Panc1 (cell line): ENCODE results near the gene CD151. TPM values are rescaled to one million over a fixed set of nuclear protein-coding genes. Genes with fewer than 3 reads are reported as not detected.

Source experiments
- ATAC-seq: fragments of 200-7000 bp; cut with Tn5 transposase; 2 replicates; pipeline ENCODE4 v1.9.1; 2020; ENCODE audit warnings: mild to moderate bottlenecking, moderate library complexity
- BruUV-seq: library from RNA; stranded (reverse); fragments of 400-500 nt; replicated peaks from 2 replicates; lab custom pipeline; 2021; lab: Mats Ljungman, UMichigan
- CTCF ChIA-PET: fragments of 300-600 bp; sonication (Branson Sonifier 250); formaldehyde crosslinking; loops from one replicate; lab custom pipeline; 2022; ENCODE audit warnings: antibody characterized with exemption; lab: Charles Lee
- POLR2A ChIA-PET: fragments of 300-600 bp; sonication (Branson Sonifier 250); formaldehyde crosslinking; loops from one replicate; lab custom pipeline; 2022; ENCODE audit warnings: antibody characterized with exemption; lab: Charles Lee
- DNase-seq: peaks from one replicate; pipeline ENCODE4 v3.0.0-alpha.2; 2010; ENCODE audit warnings: low read depth, low spot score
- H3K27ac ChIP-seq: 2 replicates; pipeline ENCODE4 v1.5.1; 2011; ENCODE audit warnings: mild to moderate bottlenecking, low read length, inconsistent platforms
- H3K27me3 ChIP-seq: fragments of 200-500 bp; sonication (Bioruptor generic); 2 replicates; pipeline ENCODE4 v1.6.0; 2014; ENCODE audit warnings: low read length, inconsistent platforms; ENCODE audit not compliant: control insufficient read depth, insufficient read depth
- H3K36me3 ChIP-seq: fragments of 200-500 bp; sonication (Bioruptor generic); 2 replicates; pipeline ENCODE4 v1.5.1; 2014; ENCODE audit warnings: inconsistent platforms, mild to moderate bottlenecking, low read length, moderate library complexity; ENCODE audit not compliant: control insufficient read depth, insufficient read depth
- H3K4me1 ChIP-seq: 2 replicates; pipeline ENCODE4 v1.5.1; 2011; ENCODE audit warnings: inconsistent platforms, mild to moderate bottlenecking, low read length, moderate library complexity; ENCODE audit not compliant: control insufficient read depth, insufficient read depth
- H3K4me3 ChIP-seq, 2 experiments: 2 replicates each; pipeline ENCODE4 v1.5.1; 2011 to 2012; ENCODE audit warnings: low read depth in 2 of 2, low read length in 2 of 2, mild to moderate bottlenecking in 2 of 2, inconsistent platforms in 1 of 2, moderate library complexity in 1 of 2
- H3K9me3 ChIP-seq: fragments of 200-500 bp; sonication (Bioruptor generic); 2 replicates; pipeline ENCODE4 v1.5.1; 2014; ENCODE audit warnings: low read depth, mild to moderate bottlenecking, inconsistent platforms, low read length, moderate library complexity; ENCODE audit not compliant: control insufficient read depth, insufficient read depth
- POLR2AphosphoS5 ChIP-seq: IDR thresholded peaks from 2 replicates; pipeline ENCODE4 v1.6.1; 2012; ENCODE audit warnings: mild to moderate bottlenecking, low read depth, low read length, moderate library complexity
- SIN3A ChIP-seq: IDR thresholded peaks from 2 replicates; pipeline ENCODE4 v1.6.1; 2012; ENCODE audit warnings: low read depth, mild to moderate bottlenecking, low read length, moderate library complexity, borderline replicate concordance; ENCODE audit not compliant: insufficient read depth
- TCF7L2 ChIP-seq: IDR thresholded peaks from 2 replicates; pipeline ENCODE4 v1.6.1; 2011; ENCODE audit warnings: mild to moderate bottlenecking, low read depth, low read length, inconsistent platforms
- in situ Hi-C: cut with HindIII; loops from 2 replicates; pipeline ENCODE4 v1.10.0; 2016; ENCODE audit warnings: low sequenced_read_pairs, low pct_unique_long_range_greater_than_20kb
- intact Hi-C: fragments of 100-400 bp; cut with micrococcal nuclease; formaldehyde crosslinking; loops from one replicate; pipeline ENCODE4 v1.10.0; 2022; ENCODE audit not compliant: unreplicated experiment
- total RNA-seq: library from RNA; stranded (reverse); gene quantifications from one replicate; pipeline ENCODE4 v1.2.1, GENCODE V29; 2021; ENCODE audit not compliant: unreplicated experiment
- TF ChIP-seq, protein P1 (sequence below), 2 experiments: IDR thresholded peaks; 2 replicates each; pipeline ENCODE4 v1.6.1; 2011 to 2012; ENCODE audit warnings: low read depth in 2 of 2, control low read depth in 1 of 2, low read length in 1 of 2, mild to moderate bottlenecking in 1 of 2, moderate library complexity in 1 of 2; ENCODE audit not compliant: insufficient read depth in 1 of 2
- TF ChIP-seq, protein P2 (sequence below): fragments of 450-650 bp; IDR thresholded peaks from 2 replicates; pipeline ENCODE4 v1.5.1; 2017; ENCODE audit warnings: mild to moderate bottlenecking

The CD151 gene
- total RNA-seq, 1 experiment from 2014 or later, result 680 TPM

- ChIA-PET POLR2A (no interaction called here), CTCF (no interaction called here)
- no TSS peak for BruUV-seq
- H3K27me3 ChIP-seq, result no peaks in the 10 kb centered on the region
- DNase-seq (no peak), ATAC-seq (no peak)
- H3K4me3 ChIP-seq, result no peak overlapping the region
- intact Hi-C loops (no loop called here), in situ Hi-C loops (no loop called here)
- no peaks in the 10 kb centered on the region for H3K9me3 ChIP-seq
- TF ChIP-seq, protein P1, sequence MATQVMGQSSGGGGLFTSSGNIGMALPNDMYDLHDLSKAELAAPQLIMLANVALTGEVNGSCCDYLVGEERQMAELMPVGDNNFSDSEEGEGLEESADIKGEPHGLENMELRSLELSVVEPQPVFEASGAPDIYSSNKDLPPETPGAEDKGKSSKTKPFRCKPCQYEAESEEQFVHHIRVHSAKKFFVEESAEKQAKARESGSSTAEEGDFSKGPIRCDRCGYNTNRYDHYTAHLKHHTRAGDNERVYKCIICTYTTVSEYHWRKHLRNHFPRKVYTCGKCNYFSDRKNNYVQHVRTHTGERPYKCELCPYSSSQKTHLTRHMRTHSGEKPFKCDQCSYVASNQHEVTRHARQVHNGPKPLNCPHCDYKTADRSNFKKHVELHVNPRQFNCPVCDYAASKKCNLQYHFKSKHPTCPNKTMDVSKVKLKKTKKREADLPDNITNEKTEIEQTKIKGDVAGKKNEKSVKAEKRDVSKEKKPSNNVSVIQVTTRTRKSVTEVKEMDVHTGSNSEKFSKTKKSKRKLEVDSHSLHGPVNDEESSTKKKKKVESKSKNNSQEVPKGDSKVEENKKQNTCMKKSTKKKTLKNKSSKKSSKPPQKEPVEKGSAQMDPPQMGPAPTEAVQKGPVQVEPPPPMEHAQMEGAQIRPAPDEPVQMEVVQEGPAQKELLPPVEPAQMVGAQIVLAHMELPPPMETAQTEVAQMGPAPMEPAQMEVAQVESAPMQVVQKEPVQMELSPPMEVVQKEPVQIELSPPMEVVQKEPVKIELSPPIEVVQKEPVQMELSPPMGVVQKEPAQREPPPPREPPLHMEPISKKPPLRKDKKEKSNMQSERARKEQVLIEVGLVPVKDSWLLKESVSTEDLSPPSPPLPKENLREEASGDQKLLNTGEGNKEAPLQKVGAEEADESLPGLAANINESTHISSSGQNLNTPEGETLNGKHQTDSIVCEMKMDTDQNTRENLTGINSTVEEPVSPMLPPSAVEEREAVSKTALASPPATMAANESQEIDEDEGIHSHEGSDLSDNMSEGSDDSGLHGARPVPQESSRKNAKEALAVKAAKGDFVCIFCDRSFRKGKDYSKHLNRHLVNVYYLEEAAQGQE (IDR thresholded peaks at IDR 0.05; ENCODE audit: insufficient read depth in 1 of 2, low read depth in 2 of 2, low read length in 1 of 2), result no peak
- TF ChIP-seq TCF7L2 (no peak), SIN3A (no peak), POLR2AphosphoS5 (no peak; the same call in none of the 2 replicates)
- TF ChIP-seq, protein P2, sequence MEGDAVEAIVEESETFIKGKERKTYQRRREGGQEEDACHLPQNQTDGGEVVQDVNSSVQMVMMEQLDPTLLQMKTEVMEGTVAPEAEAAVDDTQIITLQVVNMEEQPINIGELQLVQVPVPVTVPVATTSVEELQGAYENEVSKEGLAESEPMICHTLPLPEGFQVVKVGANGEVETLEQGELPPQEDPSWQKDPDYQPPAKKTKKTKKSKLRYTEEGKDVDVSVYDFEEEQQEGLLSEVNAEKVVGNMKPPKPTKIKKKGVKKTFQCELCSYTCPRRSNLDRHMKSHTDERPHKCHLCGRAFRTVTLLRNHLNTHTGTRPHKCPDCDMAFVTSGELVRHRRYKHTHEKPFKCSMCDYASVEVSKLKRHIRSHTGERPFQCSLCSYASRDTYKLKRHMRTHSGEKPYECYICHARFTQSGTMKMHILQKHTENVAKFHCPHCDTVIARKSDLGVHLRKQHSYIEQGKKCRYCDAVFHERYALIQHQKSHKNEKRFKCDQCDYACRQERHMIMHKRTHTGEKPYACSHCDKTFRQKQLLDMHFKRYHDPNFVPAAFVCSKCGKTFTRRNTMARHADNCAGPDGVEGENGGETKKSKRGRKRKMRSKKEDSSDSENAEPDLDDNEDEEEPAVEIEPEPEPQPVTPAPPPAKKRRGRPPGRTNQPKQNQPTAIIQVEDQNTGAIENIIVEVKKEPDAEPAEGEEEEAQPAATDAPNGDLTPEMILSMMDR, result no peak
- 0 out of 2 replicates have a peak, but pooled peaks cover 2% of the 10 kb centered on the region for H3K36me3 ChIP-seq
- peaks cover 65% of the 10 kb centered on the region for H3K4me1 ChIP-seq
- no peak overlapping the region for H3K27ac ChIP-seq
Measured at GRCh38 chr11:823441-824291, 9.1 kb upstream of the CD151 start.

DNA sequence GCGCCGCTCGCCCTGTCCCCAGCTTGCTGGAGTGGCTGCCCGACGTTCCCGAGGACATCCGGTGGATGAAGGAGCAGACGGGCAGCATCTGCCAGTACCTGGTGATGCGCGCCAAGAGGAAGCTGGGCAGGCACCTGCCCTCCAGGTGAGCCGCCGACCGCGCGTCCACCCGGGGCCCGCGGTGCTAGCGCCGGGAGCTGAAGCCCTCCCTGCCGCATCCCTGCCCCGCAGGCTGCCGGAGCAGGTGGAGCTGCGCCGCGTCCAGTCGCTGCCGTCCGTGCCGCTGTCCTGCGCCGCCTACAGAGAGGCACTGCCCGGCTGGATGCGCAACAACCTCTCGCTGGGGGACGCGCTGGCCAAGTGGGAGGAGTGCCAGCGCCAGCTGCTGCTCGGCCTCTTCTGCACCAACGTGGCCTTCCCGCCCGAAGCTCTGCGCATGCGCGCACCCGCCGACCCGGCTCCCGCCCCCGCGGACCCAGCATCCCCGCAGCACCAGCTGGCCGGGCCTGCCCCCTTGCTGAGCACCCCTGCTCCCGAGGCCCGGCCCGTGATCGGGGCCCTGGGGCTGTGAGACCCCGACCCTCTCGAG lies 8.4 kb upstream of the CD151 start:
- BruUV-seq, result TSS peak; percentile 9
- intact Hi-C loops, result no loop called here
- POLR2A ChIA-PET, result no interaction called here

More for the DNA sequence above, 8.4 kb upstream of the CD151 start:
- CTCF ChIA-PET, result no interaction called here
- in situ Hi-C loops, result no loop called here
- Histone ChIP-seq H3K27ac (no peak overlapping the region), H3K4me1 (peaks cover 68% of the 10 kb centered on the region), H3K4me3 (no peak overlapping the region), H3K36me3 (0 out of 2 replicates have a peak, but pooled peaks cover 2% of the 10 kb centered on the region), H3K27me3 (no peaks in the 10 kb centered on the region), H3K9me3 (no peaks in the 10 kb centered on the region)
- TF ChIP-seq SIN3A (no peak), POLR2AphosphoS5 (no peak; the same call in 1 of the 2 replicates), TCF7L2 (no peak)
- TF ChIP-seq, protein P1 (IDR thresholded peaks at IDR 0.05; ENCODE audit: insufficient read depth in 1 of 2, low read depth in 2 of 2, low read length in 1 of 2), result no peak
- TF ChIP-seq, protein P2, result no peak
- DNase-seq, result no peak
- ATAC-seq, result no peak
